Measurements from ENCODE around the gene PDGFA. TPM values are rescaled to one million over a fixed set of nuclear protein-coding genes. Genes with fewer than 3 reads are reported as not detected.
A peak's percentile ranks its signal among the peaks of the same experiment; 100 is the strongest.
"Not testable (repeated sequence)": the region's sequence is repeated elsewhere in the genome, so short reads cannot be mapped to it uniquely, and the experiment has no call there.

The PDGFA gene
- total and polyA plus RNA-seq, 8 donors = 25.9 to 69.4 (median 36.3) TPM

- no peaks in the 10 kb centered on the region for H3K36me3 ChIP-seq
- DNase-seq (peak in 1 of 4 donors; percentile 80), ATAC-seq (no peak)
- no peaks in the 10 kb centered on the region for H3K9me3 ChIP-seq
- no peaks in the 10 kb centered on the region for H3K27me3 ChIP-seq
- no peaks in the 10 kb centered on the region for H3K4me1 ChIP-seq
- H3K27ac ChIP-seq = no peak overlapping the region
- no peak overlapping the region for H3K4me3 ChIP-seq
- no peak for TF ChIP-seq CTCF (IDR thresholded peaks at IDR 0.05)
- intact Hi-C loops (cut with DNase I) = no loop called here
Observed at GRCh38 chr7:556291-556826, 36.7 kb upstream of the PDGFA start.

DNA sequence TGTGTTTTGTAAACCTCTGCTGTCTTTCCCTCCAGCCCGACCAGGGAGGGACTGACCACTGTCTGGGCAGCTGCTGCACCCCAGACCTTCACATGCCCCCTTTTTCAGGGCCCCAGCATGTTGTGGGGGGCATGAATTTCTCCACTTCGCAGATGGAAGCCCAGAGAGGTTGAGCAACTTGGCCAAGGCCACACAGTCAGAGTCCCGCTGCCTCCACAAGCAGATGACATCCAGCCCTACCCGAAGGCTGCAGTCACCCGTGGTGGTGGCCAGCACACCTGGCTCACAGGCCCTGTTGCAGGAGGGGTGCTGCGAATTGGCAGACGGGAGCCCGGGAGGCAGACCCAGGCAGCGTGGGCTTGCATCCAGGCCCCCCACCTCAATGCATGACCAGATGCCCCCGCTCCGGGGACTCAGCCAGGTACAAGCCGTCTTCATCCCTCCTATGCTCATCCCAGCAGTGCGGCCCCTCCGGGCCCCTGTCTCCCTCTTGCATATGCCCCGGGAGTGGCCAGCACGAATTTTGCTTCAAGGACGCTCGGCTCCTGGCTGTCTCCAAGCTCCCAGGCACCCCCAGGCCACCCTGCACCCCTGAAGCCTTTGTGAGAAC is 36.0 kb upstream of the PDGFA start:
- ATAC-seq (no peak), DNase-seq (peak in 1 of 4 donors; percentile 65)
- Histone ChIP-seq H3K9me3 (no peaks in the 10 kb centered on the region), H3K27me3 (no peaks in the 10 kb centered on the region), H3K4me1 (no peaks in the 10 kb centered on the region), H3K4me3 (no peak overlapping the region), H3K27ac (no peak overlapping the region), H3K36me3 (no peaks in the 10 kb centered on the region)
- TF ChIP-seq CTCF (IDR thresholded peaks at IDR 0.05) = no peak
- intact Hi-C loops (cut with DNase I) = no loop called here

DNA sequence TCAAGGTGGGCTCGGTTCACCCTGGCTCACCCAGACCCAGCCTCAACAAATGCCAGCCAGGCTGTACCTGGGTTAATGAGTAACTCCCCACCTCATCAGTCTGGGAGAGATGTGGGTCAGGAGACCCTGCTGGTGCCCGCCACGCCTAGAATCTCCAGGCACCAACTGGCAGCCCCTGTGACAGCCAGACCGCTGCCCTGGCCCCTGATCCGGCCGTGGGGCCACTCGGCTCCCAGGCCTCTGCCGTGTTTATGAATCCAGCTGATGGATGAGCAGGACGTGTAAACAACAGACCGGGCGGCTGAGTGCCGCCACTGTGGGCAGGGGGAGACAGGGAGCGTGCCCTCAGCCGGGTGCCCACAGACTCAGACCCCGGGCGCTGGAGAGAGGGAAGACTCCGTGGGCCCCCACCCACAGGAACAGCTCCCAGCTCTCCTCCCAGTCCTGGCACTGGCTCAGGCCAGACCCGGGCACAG is 34.0 kb upstream of the PDGFA start:
- H3K4me1 ChIP-seq = no peaks in the 10 kb centered on the region
- peak in 2 of 4 donors; percentile 64 to 66 for DNase-seq
- H3K36me3 ChIP-seq = no peaks in the 10 kb centered on the region
- H3K9me3 ChIP-seq = no peaks in the 10 kb centered on the region
- no peak overlapping the region for H3K4me3 ChIP-seq
- ATAC-seq = no peak
- intact Hi-C loops (cut with DNase I) = no loop called here
- H3K27me3 ChIP-seq = no peaks in the 10 kb centered on the region
- no peak overlapping the region for H3K27ac ChIP-seq
- TF ChIP-seq CTCF (IDR thresholded peaks at IDR 0.05) = no peak

DNA sequence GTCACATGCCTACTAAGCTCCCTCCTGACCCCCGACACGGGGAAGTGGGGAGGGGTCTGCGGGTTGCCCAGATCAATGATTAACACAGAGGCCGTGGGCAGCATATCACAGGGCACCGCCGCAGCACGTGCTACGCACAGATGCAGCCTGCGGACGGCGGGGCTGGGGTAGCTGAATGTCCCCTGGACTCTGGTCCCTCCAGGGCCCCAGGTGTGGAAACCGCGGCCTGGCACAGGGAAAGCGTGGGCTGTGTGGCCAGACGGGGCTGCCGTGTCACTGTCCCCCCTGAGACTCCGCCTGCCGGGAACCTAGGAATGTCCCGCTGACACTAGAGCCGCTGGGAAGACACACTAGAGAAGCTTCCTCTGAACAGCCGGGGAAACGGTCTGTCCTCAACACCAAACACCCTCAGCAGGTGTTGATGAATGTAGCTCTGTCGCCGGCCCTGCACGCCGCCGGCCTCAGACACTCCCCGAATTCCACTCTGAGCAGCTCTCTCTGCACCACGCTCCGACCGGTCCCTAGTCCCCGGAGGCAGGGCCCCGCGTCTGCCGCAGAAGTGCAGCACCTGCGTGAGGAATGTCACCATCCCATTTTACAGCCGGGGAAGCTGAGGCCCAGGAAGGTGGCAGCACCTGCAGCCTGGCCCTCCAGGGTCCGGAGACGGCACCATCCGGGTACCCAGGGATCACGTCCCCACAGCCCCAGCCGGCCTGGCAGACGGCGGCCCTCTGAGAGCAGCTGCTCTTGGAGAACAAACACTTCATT is 33.4 kb upstream of the PDGFA start:
- Histone ChIP-seq H3K36me3 (no peaks in the 10 kb centered on the region), H3K27me3 (no peaks in the 10 kb centered on the region), H3K4me3 (no peak overlapping the region), H3K4me1 (no peaks in the 10 kb centered on the region), H3K9me3 (no peaks in the 10 kb centered on the region), H3K27ac (no peak overlapping the region)
- no peak for TF ChIP-seq CTCF (IDR thresholded peaks at IDR 0.05)
- intact Hi-C loops (cut with DNase I) = no loop called here
- DNase-seq = peak in 1 of 4 donors; percentile 71
- peak; percentile 69 for ATAC-seq

- ATAC-seq; H3K27ac ChIP-seq; intact Hi-C loops (cut with DNase I); H3K27me3 ChIP-seq; H3K9me3 ChIP-seq; H3K4me3 ChIP-seq; H3K4me1 ChIP-seq; H3K36me3 ChIP-seq: not testable (repeated sequence)
- peak in 1 of 4 donors; percentile 78 for DNase-seq
Observed at GRCh38 chr7:552151-552867, 32.7 kb upstream of the PDGFA start.

DNA sequence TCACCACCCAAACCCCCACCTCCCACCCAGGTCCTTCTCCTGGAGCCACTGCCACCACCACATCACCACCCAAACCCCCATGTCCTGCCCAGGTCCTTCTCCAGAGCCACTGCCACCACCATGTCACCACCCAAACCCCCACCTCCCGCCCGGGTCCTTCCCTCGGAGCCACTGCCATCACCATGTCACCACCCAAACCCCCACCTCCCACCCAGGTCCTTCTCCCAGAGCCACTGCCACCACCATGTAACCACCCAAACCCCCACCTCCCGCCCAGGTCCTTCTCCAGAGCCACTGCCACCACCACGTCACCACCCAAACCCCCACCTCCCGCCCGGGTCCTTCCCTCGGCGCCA is 31.9 kb upstream of the PDGFA start:
- intact Hi-C loops (cut with DNase I); ATAC-seq; H3K27me3 ChIP-seq; H3K4me1 ChIP-seq; H3K27ac ChIP-seq; H3K9me3 ChIP-seq; H3K36me3 ChIP-seq; H3K4me3 ChIP-seq: not testable (repeated sequence)
- DNase-seq = peak in 1 of 4 donors; percentile 31
